HS-27A (cell line): ENCODE results near the gene PALM.
"Not testable (repeated sequence)": the region's sequence is repeated elsewhere in the genome, so short reads cannot be mapped to it uniquely, and the experiment has no call there.

ENCODE experiments used
- DNase-seq: peaks from one replicate; pipeline ENCODE4 v3.0.0-alpha.2; 2012; ENCODE audit warnings: low read depth, missing footprints

PALM gene

GRCh38 chr19:679418-680286, 29.1 kb upstream of the PALM start:
- no peak for DNase-seq

GRCh38 chr19:680287-681028, 28.3 kb upstream of the PALM start:
- peak; percentile 79 for DNase-seq

GRCh38 chr19:681029-682019, 27.4 kb upstream of the PALM start:
- no peak for DNase-seq

- DNase-seq: no peak
These were observed 25.9 kb upstream of the PALM start for GRCh38 chr19:682678-683320.

DNA sequence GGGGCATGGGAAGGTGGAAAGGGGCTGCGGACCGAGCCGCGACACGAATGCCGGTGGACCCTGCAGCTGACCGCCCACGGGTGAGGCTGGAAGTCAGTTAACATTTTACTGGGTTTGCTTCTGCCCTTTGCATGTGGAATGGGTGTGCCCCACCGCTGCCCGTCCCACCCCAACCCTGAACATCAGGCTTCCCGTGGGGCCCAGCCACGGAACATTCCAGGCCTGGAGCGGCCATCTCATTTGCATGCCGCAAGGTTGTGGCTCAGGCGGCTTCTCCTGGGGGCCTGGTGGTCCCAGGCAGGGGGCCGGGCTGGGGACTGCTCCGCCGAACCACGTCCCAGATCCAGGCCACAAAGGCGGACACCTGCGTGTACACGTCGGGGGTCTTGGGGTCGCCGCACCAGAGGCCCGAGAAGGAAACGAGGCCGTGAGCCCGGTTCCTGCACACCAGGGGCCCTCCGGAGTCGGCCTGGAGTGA, 23.2 kb upstream of the PALM start:
- DNase-seq: no peak

GRCh38 chr19:686589-687297, 22.0 kb upstream of the PALM start:
- DNase-seq: no peak

DNA sequence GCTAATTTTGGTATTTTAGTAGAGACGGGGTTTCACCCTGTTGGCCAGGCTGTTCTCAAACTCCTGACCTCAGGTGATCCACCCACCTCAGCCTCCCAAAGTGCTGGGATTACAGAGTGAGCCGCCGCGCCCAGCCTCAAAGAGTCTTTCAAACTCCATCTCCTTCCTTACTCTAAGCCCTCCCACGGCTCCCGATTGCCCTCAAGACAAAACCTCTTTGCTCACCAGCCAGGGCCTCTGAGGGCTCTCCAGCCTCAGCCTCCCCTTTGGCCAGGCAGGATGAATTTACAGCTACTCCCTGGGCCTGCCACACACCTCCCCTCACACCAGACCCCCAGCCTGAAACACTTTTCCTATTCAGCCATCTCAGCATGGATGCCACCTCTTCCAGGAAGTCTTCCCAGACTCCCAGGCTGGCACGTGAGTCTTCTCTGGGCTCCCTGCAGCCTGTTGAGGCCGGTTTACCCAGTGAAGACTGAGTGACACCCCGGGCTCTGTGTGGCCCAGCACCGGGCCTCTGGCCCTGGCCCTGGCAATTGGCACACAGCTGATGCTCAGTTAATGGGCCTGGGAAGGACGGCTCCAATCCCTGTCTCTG, 21.1 kb upstream of the PALM start:
- no peak for DNase-seq

GRCh38 chr19:688214-688613, 20.5 kb upstream of the PALM start:
- no peak for DNase-seq

DNA sequence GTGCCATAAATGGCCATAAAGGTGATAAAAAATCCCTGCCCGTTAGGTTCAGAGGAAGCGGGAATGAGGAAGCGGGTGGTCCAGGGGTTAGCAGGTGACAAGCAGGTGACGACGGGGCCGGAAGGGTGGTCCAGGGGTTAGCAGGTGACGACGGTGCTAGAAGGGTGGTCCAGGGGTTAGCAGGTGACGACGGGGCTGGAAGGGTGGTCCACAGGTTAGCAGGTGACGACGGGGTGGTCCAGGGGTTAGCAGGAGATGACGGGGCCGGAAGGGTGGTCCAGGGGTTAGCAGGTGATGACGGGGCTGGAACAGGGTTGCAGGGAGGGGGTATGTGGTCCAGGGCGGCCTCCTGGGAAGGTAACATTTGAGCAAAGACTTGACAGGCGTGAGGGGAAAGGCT, 19.7 kb upstream of the PALM start:
- no peak for DNase-seq

DNA sequence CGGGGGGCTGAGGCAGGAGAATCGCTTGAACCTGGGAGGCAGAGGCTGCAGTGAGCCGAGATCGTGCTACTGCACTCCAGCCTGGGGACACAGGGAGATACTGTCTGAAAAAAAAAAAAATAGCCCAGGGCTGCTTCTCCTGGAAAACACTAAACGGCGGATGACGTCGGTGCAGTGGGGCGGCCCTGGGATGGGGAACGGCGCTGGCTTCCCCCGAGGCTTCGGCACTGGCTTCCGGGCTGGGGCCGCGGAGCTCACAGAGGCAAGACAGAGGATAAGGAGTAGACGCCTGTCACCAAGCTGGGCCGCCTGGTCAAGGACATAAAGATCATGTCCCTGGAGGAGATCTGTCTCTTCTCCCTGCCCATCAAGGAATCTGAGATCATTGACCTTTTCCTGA, 18.5 kb upstream of the PALM start:
- DNase-seq: no peak

DNA sequence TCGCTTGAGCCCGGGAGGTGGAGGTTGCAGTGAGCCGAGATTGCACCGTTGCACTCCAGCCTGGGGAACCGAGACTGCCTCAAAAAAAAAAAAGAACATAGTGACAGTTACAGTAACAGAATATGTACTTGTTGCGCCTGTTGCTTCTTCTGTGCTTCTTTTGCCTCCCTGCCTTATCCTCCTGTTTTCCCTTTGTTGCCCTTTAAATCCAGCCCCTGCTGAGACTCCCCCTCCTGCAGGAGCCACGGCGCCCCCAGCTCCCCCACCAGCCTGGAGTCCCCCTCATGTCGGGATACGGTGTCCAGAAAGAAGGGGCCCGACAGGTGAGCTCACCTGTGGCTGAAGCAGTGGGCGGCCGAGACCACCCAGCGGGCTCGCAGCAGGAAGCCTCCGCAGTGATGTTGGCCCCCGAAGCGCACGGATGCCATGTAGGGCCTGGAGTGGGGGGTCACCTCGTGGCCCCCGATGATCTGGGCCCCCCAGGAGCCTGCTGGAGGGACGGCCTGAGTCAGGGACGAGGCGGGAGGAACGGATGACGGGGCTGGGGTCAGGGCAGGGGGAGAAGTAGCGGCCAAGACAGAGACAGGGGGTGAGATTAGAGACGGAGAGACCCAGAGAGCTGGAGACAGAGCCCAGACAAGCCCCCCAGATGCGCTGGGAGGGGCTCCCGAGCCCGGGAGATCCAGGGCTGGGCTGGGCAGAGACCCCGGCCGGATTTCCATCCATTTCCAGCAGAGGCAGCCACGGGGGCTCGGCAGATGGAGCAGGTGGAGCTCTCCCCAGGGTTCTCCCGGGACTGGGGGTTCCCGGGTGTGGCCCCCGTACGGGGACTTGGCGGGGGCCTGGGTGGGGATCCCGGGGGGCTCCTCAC, 14.0 kb upstream of the PALM start:
- no peak for DNase-seq

GRCh38 chr19:695352-695949, 13.3 kb upstream of the PALM start, which contains the start of gene PRSS57:
Gene PRSS57 (minus strand): TSS chr19:695452. CDS start chr19:695430, 22 bp downstream.
- DNase-seq: no peak

- DNase-seq: not testable (repeated sequence)
These were observed 10.2 kb upstream of the PALM start for GRCh38 chr19:698529-698928.

GRCh38 chr19:699885-700284, 8.8 kb upstream of the PALM start:
- not testable (repeated sequence) for DNase-seq

DNA sequence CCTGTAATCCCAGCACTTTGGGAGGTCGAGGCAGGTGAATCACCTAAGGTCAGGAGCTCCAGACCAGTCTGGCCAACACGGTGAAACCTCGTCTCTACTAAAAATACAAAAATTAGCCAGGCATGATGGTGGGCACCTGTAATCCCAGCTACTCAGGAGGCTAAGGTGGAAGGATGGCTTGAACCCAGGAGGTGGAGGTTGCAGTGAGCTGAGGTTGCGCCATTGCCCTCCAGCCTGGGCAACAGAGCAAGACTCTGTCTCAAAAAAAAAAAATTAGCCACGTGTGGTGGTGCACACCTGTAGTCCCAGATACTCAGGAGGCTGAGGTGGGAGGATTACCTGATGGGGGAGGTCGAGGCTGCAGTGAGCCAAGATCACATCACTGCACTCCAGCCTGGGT, 5.9 kb upstream of the PALM start:
- not testable (repeated sequence) for DNase-seq

DNA sequence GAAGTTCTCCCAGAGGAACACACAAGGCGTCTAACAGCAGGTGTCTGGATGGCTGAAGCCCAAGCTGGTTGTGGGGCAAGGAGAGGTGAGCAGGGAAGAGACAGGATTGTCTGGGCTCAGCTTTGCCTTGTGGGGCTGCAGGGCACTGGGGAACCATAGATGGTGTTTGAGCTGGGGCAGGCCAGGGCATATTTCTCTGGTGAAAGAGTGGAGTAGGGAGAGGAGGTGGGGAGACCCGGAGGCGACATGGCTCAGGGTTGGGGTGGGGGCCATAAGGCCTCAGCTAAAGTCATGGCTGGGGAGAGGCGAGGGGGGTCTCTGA, 5.4 kb upstream of the PALM start:
- DNase-seq: no peak

DNA sequence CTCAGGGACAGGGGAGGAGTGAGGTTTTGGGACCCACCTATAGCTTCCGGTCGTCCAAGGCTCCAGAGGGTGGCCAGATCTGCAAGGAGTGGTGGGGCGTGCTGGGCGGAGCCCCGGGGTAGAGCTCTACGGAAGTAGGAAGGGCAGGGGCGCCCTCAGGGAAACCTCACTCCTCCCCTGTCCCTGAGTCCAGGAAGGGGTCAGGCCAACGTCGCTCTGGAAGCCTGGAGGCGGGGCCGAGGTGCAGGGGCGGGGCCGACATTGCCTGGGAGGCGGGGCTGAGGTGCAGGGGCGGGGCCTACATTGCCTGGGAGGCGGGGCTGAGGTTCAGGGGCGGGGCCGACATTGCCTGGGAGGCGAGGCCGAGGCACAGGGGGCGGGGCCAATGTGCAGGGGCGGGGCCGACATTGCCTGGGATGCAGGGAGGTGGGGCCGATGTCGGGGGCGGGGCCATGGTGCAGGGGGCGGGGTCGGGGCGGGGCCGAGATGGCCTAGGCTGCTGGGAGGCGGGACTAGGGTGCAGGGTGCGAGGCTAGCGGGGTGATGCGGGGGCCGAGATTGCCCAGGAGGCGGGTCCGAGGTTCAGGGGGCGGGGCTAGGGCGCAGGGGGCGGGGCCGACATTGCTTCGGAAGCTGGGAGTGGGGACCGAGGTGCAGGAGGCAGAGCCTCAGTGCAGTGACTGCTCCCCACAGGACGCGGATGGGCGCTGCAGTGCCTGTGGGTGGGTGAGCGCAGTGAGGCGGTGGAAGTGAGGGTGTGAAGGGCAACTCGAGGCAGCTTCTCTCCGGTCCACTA, 4.9 kb upstream of the PALM start:
- DNase-seq: no peak

GRCh38 chr19:704447-704741, 4.3 kb upstream of the PALM start:
- DNase-seq: no peak
